ENCODE measurements around the gene PRR15L. TPM values are rescaled to one million over a fixed set of nuclear protein-coding genes. Genes with fewer than 3 reads are reported as not detected.

The PRR15L gene
- total and polyA plus RNA-seq, 2 of the 8 experiments (the other 6 are each of a cell fraction or from before 2014, with no cell fraction given) = 0.26 to 1.1 TPM

DNA sequence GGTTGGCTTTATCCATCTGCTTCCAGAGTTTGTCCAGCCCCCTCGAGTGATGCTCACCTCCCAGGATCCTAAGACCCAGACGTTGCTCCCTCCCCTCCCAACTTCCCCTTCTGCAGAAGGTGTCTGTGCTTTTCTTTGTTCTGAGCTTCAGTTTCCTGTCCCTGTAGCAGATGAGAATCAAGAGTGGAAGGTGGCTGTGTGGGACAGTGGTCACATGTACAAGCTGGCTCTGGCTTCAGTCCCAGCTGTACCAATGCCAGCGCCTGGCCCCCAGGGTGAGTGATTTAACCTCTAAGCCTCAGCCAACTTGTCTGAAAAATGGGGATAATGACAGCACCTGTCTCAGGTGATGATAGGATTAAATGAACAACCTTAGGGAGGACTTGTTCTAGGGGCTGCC lies 7.7 kb downstream of the PRR15L start:
- H2BK120ac ChIP-seq (replicated peaks; ENCODE audit: low read depth, low read length) = no peak overlapping the region
- no peak overlapping the region; the same call in 1 of the 2 replicates for H2BK15ac ChIP-seq (ENCODE audit: low read length)
- ChIA-PET CTCF (ENCODE audit: partially characterized antibody) (interaction anchor here (0.7 to 40.5 kb wide), 21 partner anchors 1 to 386 kb away, joined by 3 to 1010 read pairs (median 4); partner anchors contain the start of genes CDK5RAP3, PNPO, PRR15L and SCRN2), POLR2A (ENCODE audit: partially characterized antibody) (interaction anchor here (0.9 to 1.4 kb wide), 5 partner anchors 11 to 105 kb away, joined by 3 to 6 read pairs (median 3); partner anchors contain the start of gene NFE2L1)
- H3K23me2 ChIP-seq (ENCODE audit: low read depth, low read length) = no peaks in the 10 kb centered on the region
- no peak overlapping the region for H2AK5ac ChIP-seq (ENCODE audit: low read depth, low read length)
- H3K79me1 ChIP-seq (ENCODE audit: low read depth, low read length) = no peaks in the 10 kb centered on the region
- H3K9ac ChIP-seq (replicated peaks in 1 of 4; ENCODE audit: extremely low read depth in 1 of 4, low read depth in 3 of 4, low read length in 3 of 4) = 0 out of 7 replicates have a peak overlapping the region, but pooled peaks of 1 of the 4 experiments have one; percentile 39
- no peaks in the 10 kb centered on the region for H3K9me3 ChIP-seq (ENCODE audit: insufficient read depth in 2 of 2, low read depth in 1 of 2, low read length in 1 of 2)
- H3K4me3 ChIP-seq (ENCODE audit: extremely low read depth in 1 of 4, insufficient read depth in 2 of 4, low read depth in 3 of 4, low read length in 4 of 4) = 0 out of 8 replicates have a peak overlapping the region, but pooled peaks of 1 of the 4 experiments have one; percentile 47
- H2BK5ac ChIP-seq (ENCODE audit: low read depth, low read length) = no peak overlapping the region
- H4K8ac ChIP-seq (ENCODE audit: extremely low read depth, insufficient read depth, low read length) = no peak overlapping the region
- no peak overlapping the region for H4K5ac ChIP-seq (ENCODE audit: insufficient read length, low read depth, low read length)
- no peak overlapping the region for H3K4ac ChIP-seq (replicated peaks; ENCODE audit: insufficient read length, low read depth, low read length)
- no peak overlapping the region for H3K18ac ChIP-seq (ENCODE audit: extremely low read depth, low read length)
- no peak overlapping the region for H3K27ac ChIP-seq (ENCODE audit: low read depth, low read length)
- H3K4me1 ChIP-seq (replicated peaks in 1 of 4; ENCODE audit: control insufficient read depth in 3 of 4, insufficient read depth in 4 of 4, low read length in 3 of 4) = peaks cover 0 to 8% (median 4%) of the 10 kb centered on the region in 4 experiments; a peak in 3 of 7 replicates
- H3K14ac ChIP-seq (ENCODE audit: insufficient read length) = no peak overlapping the region
- no peaks in the 10 kb centered on the region for H3K79me2 ChIP-seq (ENCODE audit: control insufficient read depth in 1 of 2, insufficient read depth in 2 of 2, low read length in 2 of 2)
- 67% methylated on average over 3 of the region's 3 CpGs; no CpG with 5 or more reads in 1 of the 2 experiments for WGBS, 2 experiments (ENCODE audit: extremely low coverage in 1 of 2, insufficient coverage in 1 of 2, insufficient read length in 1 of 2, insufficient replicate concordance in 2 of 2, low coverage in 1 of 2, low lambda C conversion rate in 2 of 2, missing lambda C conversion rate in 1 of 2)
- H4K91ac ChIP-seq (replicated peaks; ENCODE audit: insufficient read length, low read length) = no peak overlapping the region
- peak overlapping the region; percentile 36 to 66; a peak in 3 of 4 replicates for H3K4me2 ChIP-seq (ENCODE audit: insufficient read depth in 1 of 2, low read depth in 2 of 2, low read length in 2 of 2)
- DNase-seq (ENCODE audit: low read depth in 1 of 2, low spot score in 2 of 2) (no peak), FAIRE-seq (no peak)
- no peak overlapping the region for H2BK20ac ChIP-seq (ENCODE audit: low read length)
- peaks cover 0 to 6% (median 0%) of the 10 kb centered on the region in 4 experiments; a peak in 1 of 7 replicates for H3K27me3 ChIP-seq (replicated peaks in 1 of 4; ENCODE audit: control insufficient read depth in 3 of 4, extremely low read depth in 1 of 4, insufficient read depth in 3 of 4, low read length in 3 of 4)
- no peak overlapping the region; the same call in 1 of the 2 replicates for H2BK12ac ChIP-seq (ENCODE audit: low read depth, low read length)
- no peak overlapping the region for H3K56ac ChIP-seq (replicated peaks; ENCODE audit: insufficient read length, low read depth, low read length)
- no peaks in the 10 kb centered on the region; a peak in 1 of 8 replicates for H3K36me3 ChIP-seq (ENCODE audit: control insufficient read depth in 2 of 4, insufficient read depth in 4 of 4, low read length in 3 of 4)
- peak overlapping the region; percentile 97; the same call in 1 of the 2 replicates for H2AFZ ChIP-seq (ENCODE audit: low read length)
- no peaks in the 10 kb centered on the region for H4K20me1 ChIP-seq (replicated peaks in 1 of 2; ENCODE audit: control insufficient read depth in 1 of 2, insufficient read depth in 2 of 2, low read length in 2 of 2)
- no peak overlapping the region for H3K23ac ChIP-seq (ENCODE audit: insufficient read length)
- no peak for TF ChIP-seq NRF1 (IDR thresholded peaks at IDR 0.05; ENCODE audit: low read depth, low read length)
- TF ChIP-seq EGR1 (IDR thresholded peaks at IDR 0.05; ENCODE audit: borderline replicate concordance, low read depth, low read length) = no peak
- no peak for TF ChIP-seq MAFK (IDR thresholded peaks at IDR 0.05; ENCODE audit: low read depth, low read length)
- no peak for TF ChIP-seq RXRA (IDR thresholded peaks at IDR 0.05; ENCODE audit: insufficient read depth, low read depth, low read length)
- no peak for TF ChIP-seq SUZ12 (IDR thresholded peaks at IDR 0.05; ENCODE audit: low read length)
- no peak for TF ChIP-seq TCF12 (IDR thresholded peaks at IDR 0.05; ENCODE audit: low read depth, low read length)
- no peak for TF ChIP-seq JUN (IDR thresholded peaks at IDR 0.05; ENCODE audit: low read depth, low read length)
- no peak for TF ChIP-seq EZH2 (IDR thresholded peaks at IDR 0.05; ENCODE audit: low read depth, low read length, severe bottlenecking)

Data from H1 (cell line).